ENCODE results near the gene MS4A7. TPM values are rescaled to one million over a fixed set of nuclear protein-coding genes. Genes with fewer than 3 reads are reported as not detected.

MS4A7 gene
- total RNA-seq, 4 donors from 2014 or later: 20.3 to 30.7 (median 25.6) TPM

DNA sequence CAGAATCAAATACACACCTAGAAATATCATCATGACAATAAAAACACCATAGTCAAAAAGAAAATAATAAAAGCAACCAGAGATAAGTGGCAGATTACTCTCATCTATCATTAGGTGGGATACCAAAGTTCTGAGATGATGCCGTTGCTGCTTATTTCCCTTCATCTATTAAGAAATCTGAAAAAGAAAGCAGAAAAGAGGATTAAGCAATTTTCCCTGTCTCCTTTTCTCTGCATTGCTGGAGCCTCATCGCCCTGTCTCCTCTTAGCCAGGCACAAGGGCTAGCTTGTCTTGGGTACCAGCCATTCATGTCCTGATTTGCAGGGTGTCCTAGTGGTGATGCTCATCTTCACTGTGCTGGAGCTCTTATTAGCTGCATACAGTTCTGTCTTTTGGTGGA is 14.0 kb downstream of the MS4A7 start:
- Histone ChIP-seq H3K4me3 (no peak overlapping the region), H3K36me3 (no peaks in the 10 kb centered on the region), H3K27me3 (no peaks in the 10 kb centered on the region), H3K9me3 (no peaks in the 10 kb centered on the region), H3K27ac (replicated peaks in 1 of 4) (no peak overlapping the region), H3K4me1 (no peaks in the 10 kb centered on the region)
- no peak for DNase-seq (ENCODE audit: extremely low spot score)
- TF ChIP-seq POLR2A (IDR thresholded peaks at IDR 0.05; ENCODE audit: low read depth) (no peak), POLR2AphosphoS5 (IDR thresholded peaks at IDR 0.05) (no peak), EP300 (IDR thresholded peaks at IDR 0.05) (no peak)
- TF ChIP-seq, protein P1, sequence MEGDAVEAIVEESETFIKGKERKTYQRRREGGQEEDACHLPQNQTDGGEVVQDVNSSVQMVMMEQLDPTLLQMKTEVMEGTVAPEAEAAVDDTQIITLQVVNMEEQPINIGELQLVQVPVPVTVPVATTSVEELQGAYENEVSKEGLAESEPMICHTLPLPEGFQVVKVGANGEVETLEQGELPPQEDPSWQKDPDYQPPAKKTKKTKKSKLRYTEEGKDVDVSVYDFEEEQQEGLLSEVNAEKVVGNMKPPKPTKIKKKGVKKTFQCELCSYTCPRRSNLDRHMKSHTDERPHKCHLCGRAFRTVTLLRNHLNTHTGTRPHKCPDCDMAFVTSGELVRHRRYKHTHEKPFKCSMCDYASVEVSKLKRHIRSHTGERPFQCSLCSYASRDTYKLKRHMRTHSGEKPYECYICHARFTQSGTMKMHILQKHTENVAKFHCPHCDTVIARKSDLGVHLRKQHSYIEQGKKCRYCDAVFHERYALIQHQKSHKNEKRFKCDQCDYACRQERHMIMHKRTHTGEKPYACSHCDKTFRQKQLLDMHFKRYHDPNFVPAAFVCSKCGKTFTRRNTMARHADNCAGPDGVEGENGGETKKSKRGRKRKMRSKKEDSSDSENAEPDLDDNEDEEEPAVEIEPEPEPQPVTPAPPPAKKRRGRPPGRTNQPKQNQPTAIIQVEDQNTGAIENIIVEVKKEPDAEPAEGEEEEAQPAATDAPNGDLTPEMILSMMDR (IDR thresholded peaks at IDR 0.05): no peak
- 92% methylated on average over 2 of the region's 2 CpGs for WGBS
- intact Hi-C loops (cut with DNase I): no loop called here

DNA sequence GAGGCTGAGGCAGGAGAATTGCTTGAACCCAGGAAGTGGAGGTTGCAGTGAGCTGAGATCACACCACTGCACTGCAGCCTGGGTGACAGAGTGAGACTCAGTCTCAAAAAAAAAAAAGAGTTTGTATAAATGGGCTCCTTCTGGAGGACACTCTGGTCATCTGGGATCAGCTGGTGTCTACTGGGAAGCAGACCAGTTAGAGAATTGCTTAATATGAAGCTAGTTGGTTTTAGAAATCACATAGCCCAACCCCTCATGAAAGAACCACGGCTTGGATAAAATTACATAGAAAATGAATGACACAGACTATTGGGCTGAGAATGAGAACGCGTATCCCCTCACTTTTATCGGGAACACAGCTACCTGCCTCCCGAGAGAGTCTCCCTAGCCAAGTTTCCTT is 14.7 kb downstream of the MS4A7 start:
- TF ChIP-seq POLR2A (IDR thresholded peaks at IDR 0.05; ENCODE audit: low read depth) (no peak), EP300 (IDR thresholded peaks at IDR 0.05) (no peak), POLR2AphosphoS5 (IDR thresholded peaks at IDR 0.05) (no peak)
- TF ChIP-seq, protein P1 (IDR thresholded peaks at IDR 0.05): no peak
- H3K4me1 ChIP-seq: no peaks in the 10 kb centered on the region
- no peak overlapping the region for H3K4me3 ChIP-seq
- H3K27me3 ChIP-seq: no peaks in the 10 kb centered on the region
- no peak for DNase-seq (ENCODE audit: extremely low spot score)
- 77% methylated on average over 5 of the region's 5 CpGs for WGBS
- H3K36me3 ChIP-seq: no peaks in the 10 kb centered on the region
- H3K27ac ChIP-seq (replicated peaks in 1 of 4): no peak overlapping the region
- intact Hi-C loops (cut with DNase I): no loop called here
- no peaks in the 10 kb centered on the region for H3K9me3 ChIP-seq

DNA sequence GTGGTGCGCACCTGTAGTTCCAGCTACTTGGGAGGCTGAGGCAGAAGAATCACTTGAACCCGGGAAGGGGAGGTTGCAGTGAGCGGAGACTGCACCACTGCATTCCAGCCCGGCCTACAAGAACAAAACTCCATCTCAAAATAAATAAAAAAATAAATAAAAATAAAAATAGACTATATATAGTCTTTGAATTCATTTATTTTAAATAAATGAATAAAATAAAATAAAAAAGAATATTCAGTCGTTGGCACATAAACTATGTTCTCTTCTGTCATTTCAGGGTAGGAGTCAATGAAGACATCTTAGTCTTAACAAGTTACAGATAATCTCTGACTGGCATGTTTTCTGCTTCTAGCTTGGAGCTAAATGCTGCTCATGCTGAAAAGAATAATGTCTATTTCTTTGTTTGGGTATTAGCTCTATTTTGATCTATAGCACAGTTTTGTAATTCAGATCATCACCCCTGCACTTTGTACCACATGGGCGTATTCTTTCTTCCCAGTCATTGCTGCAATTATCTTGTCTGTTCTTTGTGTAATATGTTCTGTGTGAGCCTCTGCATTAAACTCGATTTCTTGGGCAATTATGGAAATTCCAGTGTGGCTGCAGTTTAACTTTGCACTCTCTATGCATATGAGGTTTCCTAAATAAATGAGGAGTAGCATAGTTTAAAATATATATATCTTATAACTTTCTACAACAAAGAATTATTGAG is 16.5 kb downstream of the MS4A7 start:
- no peaks in the 10 kb centered on the region for H3K36me3 ChIP-seq

DNA sequence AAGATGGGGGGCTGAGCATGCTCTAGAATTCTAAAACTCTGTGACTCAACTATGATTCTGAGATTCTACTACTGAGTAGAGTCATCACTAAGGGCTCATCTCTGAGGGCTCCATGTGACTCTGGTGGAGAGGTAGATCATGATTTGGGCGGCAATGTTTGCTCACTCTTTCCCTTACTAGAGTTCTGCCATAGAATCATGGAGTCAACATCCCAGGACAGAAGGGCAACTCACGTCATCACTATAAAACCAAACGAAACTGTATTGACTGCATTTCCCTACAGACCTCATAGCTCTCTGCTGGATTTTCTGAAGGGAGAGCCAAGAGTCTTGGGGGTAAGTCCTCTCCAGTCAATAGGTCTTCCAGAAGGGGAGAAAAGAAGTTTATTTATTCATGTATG is 18.1 kb downstream of the MS4A7 start, which contains the start of gene MS4A14:
MS4A14 (plus strand) TSS at position 78 of the 400 bp plus-strand sequence; CDS start at position 198, 120 bp downstream.
- TF ChIP-seq, protein P1 (IDR thresholded peaks at IDR 0.05): no peak
- TF ChIP-seq POLR2AphosphoS5 (IDR thresholded peaks at IDR 0.05): no peak
- no peak for DNase-seq (ENCODE audit: extremely low spot score)
- 68% methylated on average over 3 of the region's 3 CpGs for WGBS
- Histone ChIP-seq H3K9me3 (no peaks in the 10 kb centered on the region), H3K4me3 (no peak within 1 kb of the TSS), H3K27ac (replicated peaks in 1 of 4) (peak within 1 kb of the TSS in 1 of 4 donors; percentile 5), H3K4me1 (no peaks in the 10 kb centered on the region), H3K27me3 (no peaks in the 10 kb centered on the region), H3K36me3 (no peaks in the 10 kb centered on the region)
- intact Hi-C loops (cut with DNase I): no loop called here

More for the DNA sequence above, 16.5 kb downstream of the MS4A7 start:
- TF ChIP-seq EP300 (IDR thresholded peaks at IDR 0.05) (no peak), POLR2AphosphoS5 (IDR thresholded peaks at IDR 0.05) (no peak), POLR2A (IDR thresholded peaks at IDR 0.05; ENCODE audit: low read depth) (no peak)
- TF ChIP-seq, protein P1 (IDR thresholded peaks at IDR 0.05): no peak
- Histone ChIP-seq H3K4me1 (no peaks in the 10 kb centered on the region), H3K4me3 (no peak overlapping the region), H3K9me3 (no peaks in the 10 kb centered on the region), H3K27me3 (no peaks in the 10 kb centered on the region), H3K27ac (replicated peaks in 1 of 4) (no peak overlapping the region)
- intact Hi-C loops (cut with DNase I): no loop called here
- DNase-seq (ENCODE audit: extremely low spot score): no peak
- 82% methylated on average over 7 of the region's 7 CpGs for WGBS

DNA sequence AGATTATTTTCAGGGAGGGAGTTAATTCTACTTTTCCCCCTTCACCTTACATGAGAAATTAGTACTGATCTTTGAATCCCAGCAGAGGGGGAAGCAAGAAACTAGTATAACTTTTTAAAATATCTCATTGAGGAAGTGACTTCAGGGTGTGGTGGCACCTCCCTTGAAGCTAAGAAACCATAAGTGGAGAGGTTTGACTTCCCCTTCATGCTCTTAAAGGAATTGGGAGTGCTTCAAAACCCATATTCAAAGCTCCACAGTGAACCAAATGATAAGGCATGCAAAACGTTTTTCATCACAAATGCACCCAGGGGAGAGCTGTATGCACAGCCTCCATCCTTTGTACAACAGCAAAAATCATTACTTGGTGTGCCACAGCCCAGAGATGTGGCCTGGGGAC is 18.5 kb downstream of the MS4A7 start:
- H3K36me3 ChIP-seq: no peaks in the 10 kb centered on the region
- TF ChIP-seq EP300 (IDR thresholded peaks at IDR 0.05) (no peak), POLR2AphosphoS5 (IDR thresholded peaks at IDR 0.05) (no peak), POLR2A (IDR thresholded peaks at IDR 0.05; ENCODE audit: low read depth) (no peak)
- TF ChIP-seq, protein P1 (IDR thresholded peaks at IDR 0.05): no peak
- H3K4me3 ChIP-seq: no peak overlapping the region
- H3K27me3 ChIP-seq: no peaks in the 10 kb centered on the region
- WGBS: 0% methylated on average over 1 of the region's 1 CpG
- no peak for DNase-seq (ENCODE audit: extremely low spot score)
- no peak overlapping the region for H3K27ac ChIP-seq (replicated peaks in 1 of 4)
- no peaks in the 10 kb centered on the region for H3K9me3 ChIP-seq
- intact Hi-C loops (cut with DNase I): no loop called here
- H3K4me1 ChIP-seq: no peaks in the 10 kb centered on the region

All from esophagus muscularis mucosa (tissue), 4 donors.